CD1c-positive myeloid dendritic cell (primary cell): ENCODE results near the gene DHX32.
"Not testable (repeated sequence)": the region's sequence is repeated elsewhere in the genome, so short reads cannot be mapped to it uniquely, and the experiment has no call there.

Experiments
- DNase-seq: peaks from one replicate; pipeline ENCODE4 v3.0.0-alpha.2; 2016; ENCODE audit errors: extremely low spot score

Gene DHX32, protein sequence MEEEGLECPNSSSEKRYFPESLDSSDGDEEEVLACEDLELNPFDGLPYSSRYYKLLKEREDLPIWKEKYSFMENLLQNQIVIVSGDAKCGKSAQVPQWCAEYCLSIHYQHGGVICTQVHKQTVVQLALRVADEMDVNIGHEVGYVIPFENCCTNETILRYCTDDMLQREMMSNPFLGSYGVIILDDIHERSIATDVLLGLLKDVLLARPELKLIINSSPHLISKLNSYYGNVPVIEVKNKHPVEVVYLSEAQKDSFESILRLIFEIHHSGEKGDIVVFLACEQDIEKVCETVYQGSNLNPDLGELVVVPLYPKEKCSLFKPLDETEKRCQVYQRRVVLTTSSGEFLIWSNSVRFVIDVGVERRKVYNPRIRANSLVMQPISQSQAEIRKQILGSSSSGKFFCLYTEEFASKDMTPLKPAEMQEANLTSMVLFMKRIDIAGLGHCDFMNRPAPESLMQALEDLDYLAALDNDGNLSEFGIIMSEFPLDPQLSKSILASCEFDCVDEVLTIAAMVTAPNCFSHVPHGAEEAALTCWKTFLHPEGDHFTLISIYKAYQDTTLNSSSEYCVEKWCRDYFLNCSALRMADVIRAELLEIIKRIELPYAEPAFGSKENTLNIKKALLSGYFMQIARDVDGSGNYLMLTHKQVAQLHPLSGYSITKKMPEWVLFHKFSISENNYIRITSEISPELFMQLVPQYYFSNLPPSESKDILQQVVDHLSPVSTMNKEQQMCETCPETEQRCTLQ

DNA sequence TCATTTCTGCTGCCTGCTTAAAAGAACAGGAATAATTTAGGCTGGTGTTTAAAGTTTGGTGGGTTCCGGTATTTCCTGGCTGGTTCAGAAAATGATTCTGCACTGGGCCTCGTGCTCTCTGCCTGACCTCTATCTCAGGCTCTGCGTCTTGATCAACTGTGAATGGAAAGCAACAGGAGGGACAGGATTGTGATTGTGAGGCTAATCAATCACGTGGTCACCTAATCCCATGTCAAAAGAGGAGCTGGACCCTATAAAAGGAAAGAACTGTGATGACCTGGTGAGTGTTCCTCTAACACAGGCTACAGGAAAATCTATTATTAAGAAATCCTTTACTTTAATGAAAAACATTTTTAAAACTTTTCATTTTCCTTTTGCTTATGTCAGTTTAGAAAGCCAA, at the start of gene DHX32:
DHX32 (minus strand) TSS at position 101 of the 400 bp plus-strand sequence. CDS start 468 bp downstream, outside the sequence.
- no peak for DNase-seq

DNA sequence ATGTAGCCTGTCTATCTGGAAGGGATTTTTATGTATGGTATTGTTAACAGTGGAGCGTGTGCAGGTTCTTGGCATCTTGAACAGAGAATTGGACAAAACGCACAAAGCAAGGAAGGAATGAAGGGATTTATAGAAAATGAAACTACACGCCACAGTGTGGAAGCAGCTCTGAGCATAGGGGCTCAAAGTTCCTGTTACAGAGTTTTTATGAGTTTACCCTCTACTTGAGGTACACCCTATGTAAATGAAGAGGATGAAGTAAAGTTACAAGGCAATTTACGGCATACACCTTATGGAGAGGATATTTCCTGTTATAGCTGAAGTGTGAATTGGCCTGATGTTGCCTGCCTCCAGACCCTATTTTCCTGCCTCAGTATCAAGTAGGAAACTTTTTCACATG, 48.5 kb upstream of the DHX32 start:
- DNase-seq, result no peak

DNA sequence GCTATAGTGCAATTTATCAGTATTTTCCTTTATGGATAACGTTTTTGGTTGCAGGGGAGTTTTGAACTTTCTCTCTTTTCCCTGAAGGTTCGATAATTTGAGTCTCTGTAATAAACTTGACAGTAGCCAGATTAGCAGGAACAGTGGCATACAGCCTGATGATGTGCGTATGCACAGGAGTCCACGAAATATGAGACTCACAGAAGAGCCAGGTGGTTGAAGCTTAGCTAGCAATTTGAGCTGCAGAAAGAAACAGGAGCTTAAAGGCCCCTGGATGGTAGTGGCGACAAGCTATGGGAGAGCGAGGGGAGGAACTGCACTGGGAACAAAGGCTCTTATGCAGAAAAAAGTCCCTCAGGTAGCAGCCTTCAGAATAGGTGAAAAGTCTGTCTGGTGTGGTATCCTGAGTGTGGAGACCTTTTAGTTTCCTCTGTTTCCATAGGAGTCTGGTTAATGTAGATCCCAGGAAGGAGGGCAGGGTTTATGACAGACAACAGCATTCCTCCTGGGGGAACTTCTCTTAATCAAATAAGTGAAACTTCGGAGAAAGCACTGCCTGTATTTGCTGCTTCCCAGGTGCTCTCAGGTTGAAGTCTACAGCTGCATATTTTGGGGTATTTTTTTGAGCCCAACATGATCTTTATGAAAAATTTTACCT, 48.0 kb upstream of the DHX32 start:
- no peak for DNase-seq

DNA sequence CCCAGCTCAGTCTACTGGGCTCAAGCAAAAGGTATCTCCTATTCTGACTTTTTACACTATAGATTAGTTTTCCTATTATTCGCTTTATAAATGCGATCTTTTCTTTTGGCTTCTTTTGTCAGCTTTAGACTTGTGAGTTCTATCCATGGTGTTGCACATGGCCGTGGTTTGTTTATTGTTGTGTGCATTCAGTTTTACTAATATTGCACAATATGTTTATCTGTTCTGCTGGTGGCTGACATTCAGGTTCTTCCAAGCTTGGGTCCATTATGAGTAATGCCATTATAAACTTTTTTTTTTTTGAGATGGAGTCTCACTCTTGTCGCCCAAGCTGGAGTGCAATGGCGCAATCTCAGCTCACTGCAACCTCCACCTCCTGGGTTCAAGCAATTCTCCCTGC, 46.2 kb upstream of the DHX32 start:
- not testable (repeated sequence) for DNase-seq

DNA sequence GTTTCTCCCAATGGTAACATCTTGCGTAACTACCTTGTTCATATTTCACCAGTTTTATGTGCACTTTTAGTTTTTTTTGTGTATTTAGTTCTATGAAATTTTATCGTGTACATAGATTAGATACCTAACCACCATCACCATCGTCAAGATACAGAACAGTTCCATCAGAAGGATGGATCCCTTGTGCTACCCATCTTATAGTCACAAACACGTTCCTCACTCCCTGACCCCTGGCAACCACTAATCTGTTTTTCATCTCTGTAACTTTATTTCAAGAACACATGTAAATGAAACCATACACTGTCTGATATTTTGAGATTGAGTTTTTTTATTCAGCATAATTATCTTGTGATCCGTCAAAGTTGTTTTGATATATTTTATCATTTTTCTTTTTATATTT, 45.2 kb upstream of the DHX32 start:
- DNase-seq, result no peak

DNA sequence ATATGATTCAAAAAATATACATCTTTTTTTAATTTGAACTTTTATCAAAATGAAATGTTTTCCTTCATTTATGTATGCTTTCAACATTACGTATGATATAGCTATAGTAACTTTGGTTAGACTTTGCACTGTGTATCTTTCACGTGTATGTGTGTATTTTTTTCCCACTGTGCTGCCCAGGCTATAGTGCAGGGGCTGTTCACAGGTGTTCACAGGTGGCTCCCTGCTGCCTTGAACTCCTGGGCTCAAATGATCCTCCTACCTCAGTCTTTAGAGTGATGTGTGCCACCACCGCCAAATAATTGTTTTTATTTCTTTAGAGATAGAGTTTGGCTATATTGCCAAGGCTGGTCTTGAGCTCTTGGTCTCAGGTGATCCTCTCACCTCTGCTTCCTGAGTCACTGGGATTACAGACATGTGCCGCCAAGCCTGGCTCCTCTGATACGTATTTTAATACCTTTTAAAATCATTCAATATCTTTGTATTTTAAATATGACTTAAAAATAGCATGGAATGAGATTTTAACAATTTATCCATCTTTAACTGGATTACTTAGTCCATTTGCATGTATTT, 44.3 kb upstream of the DHX32 start:
- DNase-seq, result no peak

DNA sequence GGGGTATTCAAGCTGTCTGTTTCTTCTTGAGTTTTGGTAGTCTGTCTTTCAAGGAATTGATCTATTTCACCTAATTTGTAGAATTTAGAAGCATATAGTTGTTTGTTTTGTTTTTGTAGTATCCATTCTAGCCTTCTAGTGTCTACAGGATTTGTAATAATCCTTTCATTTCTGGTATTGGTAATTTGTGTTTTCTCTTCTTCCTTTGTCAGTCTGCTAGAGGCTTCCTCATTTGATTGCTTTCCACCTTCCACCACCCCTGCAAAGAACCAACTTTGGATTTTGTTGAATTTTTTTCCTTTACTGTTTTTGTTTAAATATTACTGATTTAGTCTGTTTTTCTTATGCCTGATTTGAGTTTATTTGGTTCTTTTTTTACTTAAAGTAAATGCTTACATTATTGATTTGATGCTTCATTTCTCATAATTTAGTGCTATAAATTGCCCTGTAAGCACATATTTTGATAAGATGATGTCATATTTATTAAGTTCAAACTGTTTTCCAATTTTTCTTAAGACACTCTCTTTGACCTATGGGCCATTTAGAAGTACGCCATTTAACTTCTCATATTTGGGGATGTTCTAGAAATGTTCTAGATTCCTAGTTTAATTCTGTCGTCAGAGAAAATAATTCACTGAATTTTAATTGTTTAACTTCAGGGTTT, 40.7 kb upstream of the DHX32 start:
- DNase-seq, result not testable (repeated sequence)

DNA sequence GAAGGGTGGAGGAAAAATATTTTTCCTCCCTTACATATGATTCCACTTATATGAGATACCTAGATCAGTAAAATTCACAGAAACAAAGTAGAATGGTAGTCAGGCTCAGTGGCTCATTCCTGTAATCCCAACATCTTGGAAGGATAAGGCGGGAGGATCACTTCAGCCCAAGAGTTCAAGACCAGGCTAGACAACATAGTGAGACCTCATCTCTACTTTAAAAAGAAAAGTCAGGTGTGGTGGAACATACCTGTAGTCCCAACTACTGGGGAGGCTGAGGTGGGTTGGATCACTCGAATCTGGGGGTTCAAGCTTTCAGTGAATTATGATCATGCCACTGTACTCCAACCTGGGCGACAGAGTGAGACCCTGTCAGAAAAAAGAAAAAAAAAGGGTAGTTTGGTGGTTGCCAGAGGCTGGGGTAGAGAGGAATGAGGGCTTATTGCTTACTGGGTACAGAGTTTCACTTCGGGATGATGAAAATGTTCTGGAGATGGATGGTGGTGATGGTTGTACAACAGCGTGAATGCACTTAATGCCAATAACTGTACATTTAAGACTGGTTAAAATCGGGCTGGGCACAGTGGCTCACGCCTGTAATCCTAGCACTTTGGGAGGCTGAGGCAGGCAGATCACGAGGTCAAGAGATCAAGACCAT, 36.7 kb upstream of the DHX32 start:
- DNase-seq, result not testable (repeated sequence)

DNA sequence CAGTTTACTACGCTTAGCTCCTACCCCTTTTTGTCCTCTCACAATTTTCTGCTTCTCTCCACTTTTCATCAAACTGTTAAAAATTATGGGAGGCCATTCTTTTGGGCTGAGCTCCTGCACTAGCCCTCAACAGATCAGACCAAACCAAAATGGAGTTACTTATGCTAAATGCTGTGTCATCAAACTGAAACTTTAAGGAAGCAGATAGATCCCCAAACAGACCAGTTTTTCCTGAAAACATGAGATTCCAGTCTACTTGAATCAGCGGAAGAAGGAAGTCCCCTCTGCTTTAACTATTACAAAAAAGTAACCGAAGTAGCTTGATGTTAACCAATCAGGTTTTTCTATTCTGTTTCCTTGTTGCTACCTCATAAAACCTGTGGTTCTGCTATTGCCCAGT, 35.9 kb upstream of the DHX32 start:
- DNase-seq, result no peak

DNA sequence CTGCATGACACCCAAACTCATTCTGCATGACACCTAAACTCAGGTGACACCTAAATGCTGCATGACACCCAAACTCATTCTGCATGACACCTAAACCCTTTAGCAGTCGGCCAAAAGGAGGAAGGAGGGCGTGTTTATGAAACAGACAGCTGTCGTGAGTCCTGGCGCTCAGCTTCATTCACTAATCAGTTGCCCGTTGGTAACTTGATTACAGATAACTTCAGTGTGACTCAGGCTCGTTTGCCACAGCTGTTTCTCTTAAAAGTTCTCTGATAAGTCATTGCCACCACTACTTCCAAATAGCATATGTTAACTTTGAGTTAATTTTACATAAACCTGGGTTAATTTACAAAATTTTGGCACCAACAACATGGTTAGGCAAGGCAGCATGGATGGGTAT, 32.2 kb upstream of the DHX32 start:
- not testable (repeated sequence) for DNase-seq

DNA sequence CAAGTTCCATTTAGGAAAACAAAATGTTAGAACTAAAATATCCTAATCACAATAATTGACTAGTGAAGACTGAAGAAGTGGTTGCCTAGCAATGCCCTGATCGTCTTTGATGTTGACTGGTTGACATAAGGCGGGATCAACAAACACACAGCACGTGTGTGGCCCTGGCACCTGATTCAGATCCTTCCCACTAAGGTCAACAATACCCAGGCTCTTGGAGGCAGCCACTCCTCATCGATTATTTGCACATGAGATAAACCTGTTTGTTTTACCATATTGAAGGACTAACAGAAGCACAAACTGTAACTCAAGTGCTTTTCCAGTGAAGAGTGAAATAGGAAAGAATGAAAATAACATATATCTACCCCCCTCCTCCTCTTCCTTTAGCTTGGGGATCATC, 30.9 kb upstream of the DHX32 start:
- no peak for DNase-seq

DNA sequence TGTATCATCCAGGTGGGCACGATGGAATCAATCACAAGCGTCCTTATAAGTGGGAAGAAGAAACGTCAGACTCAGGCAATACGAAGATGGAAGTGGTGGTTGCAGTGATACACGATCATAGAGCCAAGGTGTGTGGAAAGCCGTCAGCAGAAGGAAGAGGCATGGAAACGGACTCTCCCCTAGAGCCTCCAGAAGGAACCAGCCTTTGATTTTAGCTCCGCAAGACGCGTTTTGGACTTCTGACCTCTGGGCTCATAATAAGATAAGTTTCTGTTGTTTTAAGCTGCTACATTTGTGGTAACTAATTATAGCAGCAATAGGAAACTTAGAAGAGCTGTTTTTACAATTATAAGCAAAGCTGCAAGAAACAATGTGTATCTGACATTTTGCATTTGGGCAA, 30.1 kb upstream of the DHX32 start:
- no peak for DNase-seq

DNA sequence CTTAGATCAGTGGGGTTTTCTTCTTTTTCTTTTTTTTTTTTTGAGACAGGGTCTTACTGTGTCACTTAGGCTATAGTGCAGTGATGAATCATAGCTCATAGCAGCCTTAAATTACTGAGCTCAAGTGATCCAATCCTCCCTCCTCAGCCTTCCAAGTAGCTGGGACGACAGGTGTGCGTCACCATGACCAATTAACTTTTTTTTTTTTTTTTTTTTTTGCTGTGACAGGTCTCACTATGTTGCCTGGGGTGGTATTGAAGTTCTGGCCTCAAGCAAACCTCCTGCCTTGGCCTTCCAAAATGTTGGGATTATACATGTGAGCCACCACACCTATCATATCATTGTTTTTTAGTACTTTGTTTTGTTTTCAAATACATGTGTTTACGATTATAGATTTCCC, 28.4 kb upstream of the DHX32 start:
- DNase-seq, result not testable (repeated sequence)

DNA sequence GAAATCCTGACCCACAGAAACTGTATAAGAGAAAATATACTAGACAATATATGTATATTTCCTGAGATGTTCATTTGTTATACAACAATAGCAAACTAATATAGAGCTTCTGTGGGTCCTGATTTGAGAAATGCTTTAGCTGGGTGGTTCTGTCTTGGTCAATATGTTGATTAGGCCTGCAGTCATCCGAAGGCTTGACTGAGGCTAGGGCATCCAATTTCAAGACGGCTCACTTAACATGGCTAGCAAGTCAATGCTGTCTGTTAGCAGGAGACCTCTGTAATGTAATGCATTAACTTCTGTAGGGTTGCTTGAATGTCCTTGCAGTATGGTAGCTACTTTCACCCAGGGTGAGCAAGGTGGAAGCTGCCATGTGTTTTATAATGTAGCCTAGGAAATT, 27.7 kb upstream of the DHX32 start:
- not testable (repeated sequence) for DNase-seq

DNA sequence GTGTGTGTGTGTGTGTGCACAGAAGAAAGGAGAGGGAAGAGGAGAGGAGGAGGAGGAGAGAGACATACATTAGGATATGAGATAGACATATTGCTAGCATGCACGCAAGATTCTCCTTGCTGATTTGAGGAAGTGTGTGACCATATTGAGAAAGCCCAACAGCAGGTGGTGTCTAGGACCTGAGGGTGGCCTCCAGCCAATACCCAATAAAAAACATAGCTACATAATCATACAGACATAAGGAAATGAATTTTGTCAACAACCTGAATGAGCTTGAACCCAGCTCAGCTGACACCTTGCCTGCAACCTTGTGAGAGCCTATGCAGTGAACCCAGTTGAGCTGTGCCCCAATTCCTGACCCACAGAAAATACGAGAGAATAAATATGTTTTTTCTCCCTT, 26.5 kb upstream of the DHX32 start:
- DNase-seq, result not testable (repeated sequence)

DNA sequence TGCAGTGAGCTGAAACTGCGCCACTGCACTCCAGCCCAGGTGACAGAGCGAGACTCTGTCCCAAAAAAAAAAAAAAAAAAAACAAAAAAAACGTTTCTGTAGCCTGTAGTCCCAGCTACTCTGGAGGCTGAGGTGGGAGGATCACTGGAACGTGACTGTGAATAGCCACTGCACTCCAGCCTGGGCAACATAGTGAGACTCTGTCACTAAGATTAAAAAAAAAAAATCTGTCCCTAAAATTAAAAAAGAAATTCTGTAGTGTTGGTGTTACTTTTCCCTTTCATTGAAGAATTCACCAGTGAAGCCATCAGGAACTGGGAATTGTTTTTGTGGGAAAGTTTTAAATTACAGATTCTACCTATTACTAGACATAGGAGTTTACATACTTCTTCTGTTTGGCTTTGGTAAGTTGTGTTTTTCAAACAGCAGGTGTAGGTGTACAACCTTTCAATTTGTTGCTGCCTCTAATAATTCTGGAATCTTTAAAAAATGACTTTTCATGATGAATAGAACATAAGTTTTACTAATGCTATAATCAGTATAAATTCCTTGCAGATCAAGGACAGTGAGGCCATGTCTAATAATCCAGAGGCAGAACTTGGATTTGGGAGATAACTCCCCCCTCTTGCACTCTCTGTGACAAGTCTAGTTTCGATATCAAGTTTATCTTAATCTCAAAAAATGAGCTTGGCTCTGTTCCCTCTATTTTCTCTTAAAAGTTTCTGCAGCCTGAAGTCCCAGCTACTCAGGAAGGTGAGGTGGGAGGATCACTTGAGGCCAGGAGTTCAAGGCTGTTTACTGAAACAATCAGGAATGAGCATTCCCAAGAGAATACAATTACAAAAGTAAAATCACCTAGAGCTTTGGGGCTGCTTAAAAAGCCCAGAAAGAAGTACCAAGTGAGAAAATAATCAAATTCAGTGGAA, 24.2 kb upstream of the DHX32 start:
- DNase-seq, result not testable (repeated sequence)

DNA sequence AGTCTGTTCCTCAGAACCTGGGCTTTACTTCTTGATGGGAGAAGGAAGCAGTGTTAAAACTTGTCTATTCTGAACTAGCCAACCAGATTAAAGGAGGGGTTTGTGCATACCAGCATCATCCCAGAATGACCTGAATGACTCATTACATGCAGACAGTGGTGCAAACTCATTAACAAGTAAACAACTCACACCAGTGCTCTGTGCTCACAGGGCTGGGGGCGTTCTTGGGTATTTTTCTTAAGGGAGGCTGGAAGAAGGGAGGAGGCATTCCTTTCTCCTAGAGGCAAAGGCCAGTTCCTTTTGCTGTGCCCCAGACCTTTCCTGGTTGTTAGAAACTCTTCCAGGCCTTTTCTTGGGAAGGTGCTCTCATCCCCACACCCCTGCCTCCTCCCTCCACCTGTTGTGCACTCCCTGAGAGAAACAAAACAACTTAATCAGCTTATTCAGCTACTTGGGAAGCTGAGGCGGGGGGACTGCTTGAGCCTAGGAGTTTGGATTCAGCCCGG, 22.1 kb upstream of the DHX32 start:
- DNase-seq, result not testable (repeated sequence)

DNA sequence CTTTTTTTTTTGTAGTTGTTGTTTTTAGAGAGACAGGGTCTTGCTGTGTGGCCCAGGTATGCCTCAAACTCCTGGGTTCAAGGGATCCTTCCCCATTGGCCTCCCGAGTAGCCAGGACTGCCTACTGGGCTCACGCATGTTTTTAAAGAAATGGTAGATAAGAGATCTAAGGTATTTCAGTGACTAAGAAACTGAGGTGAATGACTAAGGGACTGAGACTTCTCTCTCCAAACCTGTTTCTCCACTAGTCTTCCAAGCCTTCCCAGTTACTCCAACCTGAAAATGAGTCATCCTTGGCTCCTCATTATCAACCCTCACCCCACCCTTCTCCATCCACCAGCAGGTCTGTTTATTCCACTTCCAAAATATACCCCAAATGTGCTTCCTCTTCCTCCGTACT, 19.9 kb upstream of the DHX32 start:
- not testable (repeated sequence) for DNase-seq

DNA sequence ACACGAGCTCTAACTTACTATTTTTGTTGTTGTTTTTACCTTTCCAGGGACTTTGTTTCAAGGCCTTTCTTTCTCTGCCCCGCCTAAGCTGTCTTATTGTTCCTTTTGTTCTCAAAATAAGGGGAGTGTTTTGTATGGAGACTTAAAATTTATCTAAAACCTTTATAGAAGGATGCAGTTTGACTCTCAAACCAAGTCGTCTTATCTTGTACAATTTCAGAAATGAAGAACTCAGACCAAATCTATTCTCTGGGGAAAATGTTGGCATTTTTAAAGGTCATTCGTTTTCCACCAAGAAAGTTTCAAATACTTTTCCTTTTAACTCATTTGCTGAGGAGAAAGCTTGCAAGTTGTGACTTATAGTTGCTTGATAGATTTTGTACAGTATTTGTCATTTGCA, 16.2 kb upstream of the DHX32 start:
- DNase-seq, result not testable (repeated sequence)
